Measurements from ENCODE around the gene UMPS.
A peak's percentile ranks its signal among the peaks of the same experiment; 100 is the strongest.
"Not testable (repeated sequence)": the region's sequence is repeated elsewhere in the genome, so short reads cannot be mapped to it uniquely, and the experiment has no call there.

The UMPS gene

GRCh38 chr3:124780356-124780755 is 50.1 kb downstream of the UMPS start:
- DNase-seq (ENCODE audit: low spot score) = no peak

GRCh38 chr3:124780761-124781475 is 50.7 kb downstream of the UMPS start:
- DNase-seq (ENCODE audit: low spot score) = no peak

- DNase-seq (ENCODE audit: low spot score) = no peak
These were observed 51.5 kb downstream of the UMPS start for GRCh38 chr3:124781476-124782376.

GRCh38 chr3:124782377-124782712 is 52.1 kb downstream of the UMPS start:
- not testable (repeated sequence) for DNase-seq (ENCODE audit: low spot score)

GRCh38 chr3:124783696-124784095 is 53.4 kb downstream of the UMPS start:
- no peak for DNase-seq (ENCODE audit: low spot score)

- no peak for DNase-seq (ENCODE audit: low spot score)
These were observed 54.6 kb downstream of the UMPS start for GRCh38 chr3:124784686-124785382.

- DNase-seq (ENCODE audit: low spot score) = no peak
These were observed 55.7 kb downstream of the UMPS start for GRCh38 chr3:124785973-124786372.

GRCh38 chr3:124786511-124787241 is 56.4 kb downstream of the UMPS start:
- peak; percentile 4 for DNase-seq (ENCODE audit: low spot score)

GRCh38 chr3:124787476-124788195 is 57.4 kb downstream of the UMPS start:
- no peak for DNase-seq (ENCODE audit: low spot score)

GRCh38 chr3:124788254-124788745 is 58.0 kb downstream of the UMPS start:
- DNase-seq (ENCODE audit: low spot score) = no peak

- DNase-seq (ENCODE audit: low spot score) = not testable (repeated sequence)
These were observed 58.9 kb downstream of the UMPS start for GRCh38 chr3:124789103-124789502.

GRCh38 chr3:124791142-124791541 is 60.9 kb downstream of the UMPS start:
- no peak for DNase-seq (ENCODE audit: low spot score)

- no peak for DNase-seq (ENCODE audit: low spot score)
These were observed 61.4 kb downstream of the UMPS start for GRCh38 chr3:124791639-124792151.

- DNase-seq (ENCODE audit: low spot score) = no peak
These were observed 62.2 kb downstream of the UMPS start for GRCh38 chr3:124792341-124793040.

GRCh38 chr3:124793054-124793739 is 62.9 kb downstream of the UMPS start:
- DNase-seq (ENCODE audit: low spot score) = no peak

GRCh38 chr3:124796477-124796876 is 66.2 kb downstream of the UMPS start:
- DNase-seq (ENCODE audit: low spot score) = no peak

GRCh38 chr3:124797426-124797945 is 67.2 kb downstream of the UMPS start:
- no peak for DNase-seq (ENCODE audit: low spot score)
